Motor neuron (in vitro differentiated cells): ENCODE results near the gene CHRNE. TPM values are rescaled to one million over a fixed set of nuclear protein-coding genes. Genes with fewer than 3 reads are reported as not detected.
A peak's percentile ranks its signal among the peaks of the same experiment; 100 is the strongest.

Experiments used
- ATAC-seq, 8 experiments: fragments of 200-7000 bp; cut with Tn5 transposase; replicated peaks in 6 of 8; 2 replicates each; pipeline ENCODE4 v1.8.0; 2021; ENCODE audit warnings: mild to moderate bottlenecking in 8 of 8, moderate library complexity in 8 of 8
- H3K27ac ChIP-seq, 2 donors: fragments of 250-450 bp; sonication (Bioruptor Pico); 2 replicates each; pipeline ENCODE4 v1.9.0; 2021; ENCODE audit warnings: antibody characterized with exemption in 2 of 2, mild to moderate bottlenecking in 2 of 2, moderate library complexity in 1 of 2
- H3K4me1 ChIP-seq, 2 donors: fragments of 250-450 bp; sonication (Bioruptor Pico); replicated peaks in 1 of 2; 2 replicates each; pipeline ENCODE4 v1.6.1; 2021; ENCODE audit warnings: antibody characterized with exemption in 2 of 2, mild to moderate bottlenecking in 2 of 2, moderate library complexity in 1 of 2
- H3K4me3 ChIP-seq, 5 donors: fragments of 250-450 bp; sonication (Bioruptor Pico); 2 replicates each; pipeline ENCODE4 v1.9.0; 2021; ENCODE audit warnings: antibody characterized with exemption in 5 of 5, mild to moderate bottlenecking in 5 of 5, moderate library complexity in 4 of 5
- WGBS, 10 experiments: fragments of 450-650 bp; shearing (Covaris generic); methylation state at CpG; one replicate each; pipeline ENCODE4 v1.0.0; 2022; 5-methylcytosine and 5-hydroxymethylcytosine counted together
- in situ Hi-C, 9 experiments: fragments of 400-800 bp; cut with MboI; loops; one replicate each; pipeline ENCODE4 v1.15.0; 2021; ENCODE audit warnings: low sequenced_read_pairs in 9 of 9, low pct_unique_long_range_greater_than_20kb in 2 of 9; ENCODE audit not compliant: unreplicated experiment in 9 of 9
- total RNA-seq, 8 experiments: library from RNA; unstranded; fragments of 300-600 nt; gene quantifications; 2 replicates each; pipeline versions ENCODE4 v1.2.3 to v1.2.4, GENCODE V29; 2022

The CHRNE gene
- total RNA-seq: 1 to 10 TPM in 3 of 8 experiments, under 1 TPM in 5; 0.21 to 2.3 (median 0.57) TPM

DNA sequence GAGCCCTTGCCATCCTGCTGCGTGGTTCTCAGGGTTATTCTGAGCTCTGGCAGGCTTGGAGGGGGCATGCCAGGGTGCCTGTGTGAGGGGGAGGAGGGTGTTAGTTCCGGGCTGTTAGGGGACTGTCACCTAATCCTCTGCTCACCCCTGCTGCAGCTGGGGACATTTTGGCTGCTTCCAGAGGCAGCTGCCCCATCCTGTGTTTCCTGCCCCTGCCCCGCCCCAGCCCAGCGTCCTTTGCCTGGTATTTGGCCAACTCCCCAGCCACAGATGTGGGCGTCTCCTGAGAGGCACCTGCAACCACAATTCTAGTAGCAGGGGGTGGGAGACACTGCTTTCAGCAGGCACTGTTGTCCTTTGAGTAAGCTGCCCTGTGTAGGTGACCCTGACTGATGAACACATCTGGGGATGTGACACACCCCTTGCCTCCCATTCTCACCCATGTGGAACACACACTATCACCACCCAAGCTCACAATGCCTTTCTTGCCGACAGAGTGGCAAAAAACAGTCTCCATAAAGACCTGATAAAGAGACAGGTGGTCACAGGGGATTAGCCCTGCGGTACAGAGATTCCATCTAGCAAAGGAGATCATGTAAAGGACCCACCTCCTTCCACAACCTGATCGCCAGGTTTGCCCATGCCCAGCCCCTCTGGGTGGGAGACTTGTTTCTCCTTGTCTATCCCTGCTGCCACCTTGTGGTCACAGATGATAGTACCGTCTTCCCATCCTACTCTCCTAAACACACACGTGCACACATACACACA, at the start of gene CHRNE:
Gene CHRNE, minus strand, starts transcription at position 48 of the 768 bp plus-strand sequence. Its CDS starts 35 bp downstream, at position 13.
- in situ Hi-C loops: loop anchor here in 2 of 9 experiments (25.0 kb wide), 1 partner anchor 159 kb away; no protein-coding TSS in a partner anchor
- 0 to 48% (median 14%) methylated on average over 2 to 5 of the region's 10 CpGs; no CpG with 5 or more reads in 4 of the 10 experiments for WGBS, 10 experiments
- Histone ChIP-seq H3K27ac (no peak within 1 kb of the TSS), H3K4me1 (peaks cover 7 to 14% of the 10 kb centered on the region in 2 donors), H3K4me3 (peak within 1 kb of the TSS in 1 of 5 donors; percentile 50)
- peak in 6 of 8 experiments; percentile 36 to 65 (median 52) for ATAC-seq

DNA sequence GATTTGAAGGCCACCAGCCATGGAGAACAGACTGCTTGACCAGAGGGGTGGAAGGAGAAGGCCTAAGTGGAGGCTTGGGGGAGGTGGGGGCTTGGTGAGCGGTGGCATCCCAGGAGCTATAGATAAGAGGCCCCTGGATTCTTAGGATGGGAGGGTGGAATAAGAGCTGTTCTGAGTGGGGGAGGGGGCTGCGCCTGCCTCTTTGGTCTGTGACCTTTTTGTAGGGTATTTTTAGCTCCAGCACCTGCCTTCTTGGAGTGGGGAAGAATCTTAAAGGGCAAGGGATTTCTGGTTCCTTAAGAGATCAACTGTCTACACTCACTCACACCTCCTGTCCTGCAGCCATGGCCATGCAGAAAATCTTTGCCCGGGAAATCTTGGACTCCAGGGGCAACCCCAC, 48.6 kb upstream of the CHRNE start:
- H3K4me3 ChIP-seq: peak overlapping the region in 2 of 5 donors; percentile 86 to 90
- peaks cover 24 to 29% of the 10 kb centered on the region in 2 donors for H3K4me1 ChIP-seq
- peak overlapping the region; percentile 94 to 95 for H3K27ac ChIP-seq
- in situ Hi-C loops: loop anchor here in 1 of 9 experiments (25.0 kb wide), 1 partner anchor 111 kb away; no protein-coding TSS in a partner anchor
- no peak for ATAC-seq
- no CpG with 5 or more reads among the region's 3 CpGs for WGBS, 10 experiments

DNA sequence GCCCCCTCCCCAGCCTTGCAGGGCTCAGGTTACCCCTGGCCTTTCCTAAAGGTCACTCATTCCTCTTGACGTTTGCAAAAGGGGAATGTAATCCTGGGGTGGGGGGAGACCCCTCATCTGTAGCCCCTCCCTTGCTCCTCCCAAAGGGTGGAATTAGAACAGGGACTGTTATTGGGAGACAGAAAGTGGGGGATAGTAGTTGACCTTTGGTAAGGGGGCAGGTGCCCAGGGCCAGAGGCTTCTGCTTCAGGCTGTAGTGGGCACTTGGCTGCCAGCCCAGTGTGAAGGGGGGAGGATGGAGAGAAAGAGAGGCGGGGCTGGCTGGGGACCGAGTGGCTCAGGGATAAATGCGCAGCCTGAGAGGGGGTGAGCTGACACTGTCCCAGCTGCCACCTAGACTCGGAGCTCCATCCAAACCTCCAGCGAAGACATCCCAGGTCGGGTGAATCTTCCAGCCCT, 47.9 kb upstream of the CHRNE start, which contains the start of gene ENO3:
Gene ENO3, plus strand, starts transcription at position 374 of the 459 bp plus-strand sequence. CDS start 711 bp downstream, outside the sequence.
- peak within 1 kb of the TSS; percentile 94 to 95 for H3K27ac ChIP-seq
- peaks cover 27 to 31% of the 10 kb centered on the region in 2 donors for H3K4me1 ChIP-seq
- no peak for ATAC-seq
- WGBS, 10 experiments: 0 to 50% (median 20%) methylated on average over 1 to 2 of the region's 7 CpGs; no CpG with 5 or more reads in 7 of the 10 experiments
- peak within 1 kb of the TSS; percentile 63 to 94 (median 90) for H3K4me3 ChIP-seq
- in situ Hi-C loops: loop anchor here in 1 of 9 experiments (25.0 kb wide), 1 partner anchor 112 kb away; no protein-coding TSS in a partner anchor

DNA sequence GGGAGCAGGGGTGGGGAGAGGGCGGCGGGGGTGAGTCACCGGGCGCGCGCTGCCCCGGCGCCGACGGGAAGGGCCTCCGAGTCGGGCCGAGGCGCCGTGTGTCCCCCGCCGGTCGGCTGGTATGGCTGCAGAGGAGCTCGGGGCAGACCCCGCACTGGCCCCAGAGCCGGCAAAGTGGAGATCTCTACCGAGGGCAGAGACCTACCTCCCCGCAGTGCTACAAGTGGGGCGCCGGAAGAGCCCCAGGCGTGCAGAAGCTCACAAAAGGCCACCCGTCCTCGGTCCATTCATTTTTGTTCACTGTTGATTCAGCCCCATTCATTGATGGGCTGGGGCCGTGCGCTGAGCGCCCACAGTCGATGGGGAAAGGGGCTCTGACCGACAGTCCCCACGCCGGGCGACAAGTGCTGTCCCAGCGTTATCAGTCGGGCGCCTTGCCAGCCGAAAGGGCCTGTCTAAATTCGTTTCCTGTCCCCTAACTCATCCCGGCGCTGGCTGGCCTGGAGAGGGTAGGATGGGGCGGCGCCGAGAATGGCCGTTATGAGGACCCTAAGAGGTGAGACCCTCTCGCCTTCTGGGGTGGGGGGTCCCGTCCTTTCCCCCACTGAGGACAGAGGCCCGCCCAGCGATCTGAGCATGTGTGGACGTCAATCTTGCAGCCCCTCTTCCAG, 47.3 kb upstream of the CHRNE start:
- 11 to 100% (median 24%) methylated on average over 2 to 18 of the region's 52 CpGs; no CpG with 5 or more reads in 5 of the 10 experiments for WGBS, 10 experiments
- ATAC-seq: peak; percentile 7 to 54 (median 29)
- H3K4me1 ChIP-seq: peaks cover 31 to 32% of the 10 kb centered on the region in 2 donors
- peak overlapping the region; percentile 63 to 94 (median 90) for H3K4me3 ChIP-seq
- H3K27ac ChIP-seq: peak overlapping the region; percentile 94 to 95
- in situ Hi-C loops: loop anchor here in 1 of 9 experiments (25.0 kb wide), 1 partner anchor 112 kb away; no protein-coding TSS in a partner anchor

DNA sequence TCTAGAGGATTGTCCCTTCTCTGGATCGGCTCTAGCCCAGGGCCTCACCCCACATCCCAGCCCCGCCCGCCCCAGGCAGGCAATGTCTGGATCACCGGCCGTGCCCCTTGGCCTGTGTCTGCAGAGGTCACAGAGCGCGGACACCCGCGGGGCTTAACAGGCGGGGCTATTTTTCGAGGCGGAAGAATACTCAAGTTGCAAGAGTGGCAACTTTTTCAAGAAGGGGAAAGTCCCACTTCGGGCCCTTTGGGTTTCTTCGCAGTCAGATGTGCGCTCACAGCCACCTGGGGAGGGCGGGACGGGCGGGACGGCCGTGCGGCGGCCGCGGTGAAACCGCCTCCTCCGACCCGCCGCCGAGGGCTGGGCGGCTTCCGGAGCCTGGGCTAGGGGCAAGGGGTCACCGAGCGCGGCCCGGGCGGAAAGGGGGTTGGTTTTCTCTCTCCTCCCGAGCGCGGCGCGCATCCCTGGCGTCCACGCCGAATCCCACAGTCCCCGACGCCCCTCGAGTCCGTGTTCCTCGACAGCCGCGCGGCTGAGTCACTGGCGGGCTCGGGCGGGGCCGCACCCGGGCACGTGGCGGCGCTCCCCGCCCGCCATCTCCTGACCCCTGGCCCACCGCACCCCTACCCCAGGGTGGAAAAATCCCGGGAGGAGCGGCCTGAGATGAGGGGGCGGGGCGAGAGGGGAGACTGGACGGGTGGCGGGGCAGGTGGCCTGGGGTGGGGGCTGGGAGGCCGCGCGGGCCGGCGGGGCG, 46.6 kb upstream of the CHRNE start:
- H3K4me1 ChIP-seq: peaks cover 31 to 32% of the 10 kb centered on the region in 2 donors
- ATAC-seq: peak; percentile 13 to 54 (median 30)
- WGBS, 10 experiments: no CpG with 5 or more reads among the region's 75 CpGs
- in situ Hi-C loops: loop anchor here in 1 of 9 experiments (25.0 kb wide), 1 partner anchor 113 kb away; no protein-coding TSS in a partner anchor
- H3K27ac ChIP-seq: peak overlapping the region; percentile 94 to 95
- H3K4me3 ChIP-seq: peak overlapping the region; percentile 63 to 94 (median 90)

DNA sequence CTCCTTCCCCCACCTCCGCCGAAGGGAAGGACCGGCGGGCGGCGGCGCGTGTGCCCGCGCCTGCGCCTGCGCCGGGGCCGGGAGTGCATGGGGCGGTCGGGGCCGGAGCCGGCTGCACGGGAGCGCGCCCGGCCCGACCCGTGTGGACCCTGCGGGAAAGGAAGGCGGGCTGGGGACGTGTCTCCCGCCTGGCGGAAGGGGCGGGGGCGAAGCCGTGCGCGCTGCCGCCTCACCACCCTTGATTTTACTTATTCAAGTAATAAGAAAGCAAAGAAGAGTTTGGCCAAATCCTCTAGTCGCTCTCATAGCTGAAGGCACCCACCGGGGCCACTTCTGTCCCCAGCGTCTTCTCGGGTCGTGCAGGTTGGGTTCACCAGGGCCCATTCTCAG, 46.0 kb upstream of the CHRNE start:
- ATAC-seq: peak; percentile 43 to 81 (median 72)
- in situ Hi-C loops: no loop called here
- peak overlapping the region; percentile 94 to 95 for H3K27ac ChIP-seq
- H3K4me3 ChIP-seq: peak overlapping the region; percentile 63 to 94 (median 90)
- peaks cover 31 to 32% of the 10 kb centered on the region in 2 donors for H3K4me1 ChIP-seq
- 0% methylated on average over 1 to 3 of the region's 40 CpGs; no CpG with 5 or more reads in 7 of the 10 experiments for WGBS, 10 experiments

DNA sequence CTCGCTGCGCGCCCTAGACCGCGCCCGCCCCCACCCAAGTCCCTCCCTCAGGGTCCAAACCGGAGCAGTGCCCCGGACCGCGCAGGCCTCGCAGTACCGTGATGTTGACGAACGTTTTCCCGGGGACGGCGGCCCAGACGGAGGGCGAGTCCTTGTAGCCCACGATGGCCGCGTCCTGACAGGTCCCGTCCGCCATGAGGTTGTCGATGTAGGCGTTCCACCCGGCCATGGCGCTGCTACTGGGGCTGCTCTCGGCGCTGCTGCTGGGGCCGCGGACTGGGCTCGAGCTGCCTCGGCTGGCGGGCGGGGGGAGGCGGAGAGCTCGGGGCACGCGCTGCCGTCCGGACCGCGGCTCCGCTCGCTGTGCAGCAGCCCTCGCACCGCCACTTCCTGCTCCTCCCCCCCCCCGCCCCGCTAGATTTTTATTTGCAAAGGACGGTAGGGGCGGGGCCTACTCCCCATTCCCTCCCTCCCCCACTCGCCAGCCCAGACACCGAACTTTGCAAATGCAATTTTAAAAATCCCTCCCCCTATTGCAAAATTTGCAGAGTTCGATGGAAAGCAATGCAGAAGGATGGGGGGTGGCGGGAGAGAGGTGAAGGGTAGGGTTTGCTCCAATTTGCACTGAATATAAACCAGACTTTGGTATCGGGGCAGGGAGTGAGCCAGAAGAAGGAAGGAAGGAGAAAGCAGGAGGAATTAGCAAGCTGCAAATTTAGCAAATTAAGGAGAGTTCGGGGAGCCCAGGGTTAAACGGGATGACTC, 45.5 kb upstream of the CHRNE start, which contains the start of gene PFN1:
Gene PFN1, minus strand, starts transcription at position 365 of the 765 bp plus-strand sequence. Its CDS starts 136 bp downstream, at position 229.
- H3K4me1 ChIP-seq: peaks cover 31 to 32% of the 10 kb centered on the region in 2 donors
- ATAC-seq: peak; percentile 14 to 57 (median 43)
- peak within 1 kb of the TSS; percentile 94 to 95 for H3K27ac ChIP-seq
- peak within 1 kb of the TSS; percentile 63 to 94 (median 90) for H3K4me3 ChIP-seq
- in situ Hi-C loops: no loop called here
- WGBS, 10 experiments: 0 to 4% (median 0%) methylated on average over 1 to 4 of the region's 59 CpGs; no CpG with 5 or more reads in 5 of the 10 experiments

DNA sequence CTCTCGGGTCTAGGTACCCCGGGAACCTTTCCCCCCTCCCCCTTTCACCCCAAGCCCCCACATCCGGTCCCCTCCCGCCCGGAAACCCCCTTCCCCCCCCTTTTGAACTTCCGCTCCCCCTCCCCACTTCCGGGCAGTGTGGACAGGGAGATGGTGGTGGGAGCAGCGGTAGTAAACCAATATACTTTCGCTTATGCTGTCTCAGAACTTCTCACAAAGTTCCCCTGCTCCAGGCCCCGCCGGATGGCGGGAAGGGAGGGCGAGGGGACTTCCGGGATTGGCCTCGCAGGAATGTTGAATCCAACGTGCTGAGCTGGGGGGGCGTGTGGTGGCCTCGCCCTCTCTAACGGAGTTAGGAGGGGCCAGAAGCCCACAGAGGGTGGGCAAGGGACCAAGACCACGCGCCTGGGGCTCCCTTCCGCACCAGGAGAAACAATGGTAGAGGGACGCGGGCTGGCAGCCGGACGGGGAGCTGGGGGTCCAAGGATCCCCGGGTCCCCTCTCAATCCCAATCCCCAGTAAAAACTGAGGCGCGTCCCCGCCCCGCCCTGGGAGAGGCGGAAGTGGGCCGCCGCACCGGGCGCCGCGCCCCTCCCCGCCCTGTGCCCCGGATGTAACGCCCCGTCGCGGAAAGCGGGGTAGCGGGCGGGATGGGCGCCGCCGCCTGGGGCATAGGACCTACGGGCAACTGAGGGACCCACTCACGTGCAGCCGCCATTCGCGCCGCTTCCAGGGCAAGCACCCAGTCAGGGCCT, 44.7 kb upstream of the CHRNE start:
- in situ Hi-C loops: no loop called here
- Histone ChIP-seq H3K27ac (peak overlapping the region; percentile 94 to 95), H3K4me1 (peaks cover 31 to 32% of the 10 kb centered on the region in 2 donors), H3K4me3 (peak overlapping the region; percentile 63 to 94 (median 90))
- peak; percentile 2 to 7 (median 5) for ATAC-seq
- 0% methylated on average over 1 of the region's 56 CpGs; no CpG with 5 or more reads in 9 of the 10 experiments for WGBS, 10 experiments

DNA sequence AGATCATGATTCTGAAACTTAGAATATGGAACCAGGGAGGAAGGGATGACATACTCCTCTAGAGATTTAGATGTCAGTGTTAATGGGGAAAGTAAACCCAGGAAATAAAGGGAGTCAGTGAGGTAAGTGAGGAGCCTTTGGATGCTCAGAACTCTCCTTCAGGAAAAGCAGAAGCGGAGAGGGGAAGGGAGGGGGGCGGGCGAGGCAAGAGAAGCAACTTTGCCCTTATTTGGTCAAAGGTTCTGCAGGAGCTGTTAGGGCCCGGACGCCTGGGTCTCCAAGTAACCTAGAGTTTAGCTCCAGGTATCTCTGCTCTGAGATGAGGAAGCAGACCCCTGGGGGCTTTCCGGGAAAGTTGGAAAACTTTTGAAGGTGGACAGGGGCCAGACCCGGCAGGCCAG, 44.1 kb upstream of the CHRNE start:
- H3K4me3 ChIP-seq: peak overlapping the region; percentile 63 to 94 (median 90)
- ATAC-seq: no peak
- H3K27ac ChIP-seq: peak overlapping the region in 1 of 2 donors; percentile 95
- H3K4me1 ChIP-seq: peaks cover 27 to 31% of the 10 kb centered on the region in 2 donors
- 0% methylated on average over 2 of the region's 7 CpGs; no CpG with 5 or more reads in 9 of the 10 experiments for WGBS, 10 experiments
- in situ Hi-C loops: no loop called here

DNA sequence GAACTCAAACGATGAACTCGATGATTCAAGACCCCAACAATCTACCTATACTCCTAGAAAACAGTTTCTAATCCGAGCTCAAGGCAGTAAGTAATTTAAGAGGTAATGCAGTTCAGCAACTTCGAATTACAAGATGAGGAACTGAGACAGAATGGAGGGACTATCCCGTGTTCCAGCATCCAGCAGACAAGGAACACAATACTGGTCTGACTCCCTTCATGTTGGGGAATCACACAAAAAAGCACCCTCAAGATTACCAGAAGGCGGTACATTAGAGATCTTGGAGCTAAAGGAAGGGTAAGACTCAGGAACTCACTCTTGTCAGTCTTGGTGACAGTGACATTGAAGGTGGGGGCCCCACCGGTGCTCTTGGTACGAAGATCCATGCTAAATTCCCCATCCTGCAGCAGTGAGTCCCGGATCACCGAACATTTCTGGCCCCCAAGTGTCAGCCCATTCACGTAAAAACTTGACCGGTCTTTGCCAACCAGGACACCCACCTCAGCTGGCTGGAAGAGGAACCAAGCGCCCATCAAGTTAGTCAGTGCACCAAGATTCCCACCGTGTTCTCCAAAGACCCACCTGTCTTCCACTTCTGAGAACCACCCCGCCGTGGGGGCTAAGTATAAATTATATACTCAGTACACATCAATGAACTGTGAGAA, 43.5 kb upstream of the CHRNE start:
- Histone ChIP-seq H3K4me3 (peak overlapping the region; percentile 63 to 94 (median 90)), H3K4me1 (peaks cover 24 to 30% of the 10 kb centered on the region in 2 donors), H3K27ac (no peak overlapping the region)
- in situ Hi-C loops: no loop called here
- ATAC-seq: no peak
- WGBS, 10 experiments: 8 to 73% (median 34%) methylated on average over 3 to 14 of the region's 16 CpGs; no CpG with 5 or more reads in 1 of the 10 experiments
